AG10803 (cell line): ENCODE data around the gene PGP.
A peak's percentile ranks its signal among the peaks of the same experiment; 100 is the strongest.
"Not testable (repeated sequence)": the region's sequence is repeated elsewhere in the genome, so short reads cannot be mapped to it uniquely, and the experiment has no call there.

Source experiments
- DNase-seq: peaks from one replicate; pipeline ENCODE4 v3.0.0; 2010; ENCODE audit warnings: low read depth
- H3K4me3 ChIP-seq: 2 replicates; pipeline ENCODE4 v1.5.1; 2011; ENCODE audit warnings: mild to moderate bottlenecking, low read length, control low read depth
- TF ChIP-seq, protein P1 (sequence below): conservative IDR thresholded peaks from 2 replicates; pipeline ENCODE4 v1.5.1; 2011; ENCODE audit warnings: mild to moderate bottlenecking, low read length, control low read depth, inconsistent platforms

Gene PGP, protein sequence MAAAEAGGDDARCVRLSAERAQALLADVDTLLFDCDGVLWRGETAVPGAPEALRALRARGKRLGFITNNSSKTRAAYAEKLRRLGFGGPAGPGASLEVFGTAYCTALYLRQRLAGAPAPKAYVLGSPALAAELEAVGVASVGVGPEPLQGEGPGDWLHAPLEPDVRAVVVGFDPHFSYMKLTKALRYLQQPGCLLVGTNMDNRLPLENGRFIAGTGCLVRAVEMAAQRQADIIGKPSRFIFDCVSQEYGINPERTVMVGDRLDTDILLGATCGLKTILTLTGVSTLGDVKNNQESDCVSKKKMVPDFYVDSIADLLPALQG

DNA sequence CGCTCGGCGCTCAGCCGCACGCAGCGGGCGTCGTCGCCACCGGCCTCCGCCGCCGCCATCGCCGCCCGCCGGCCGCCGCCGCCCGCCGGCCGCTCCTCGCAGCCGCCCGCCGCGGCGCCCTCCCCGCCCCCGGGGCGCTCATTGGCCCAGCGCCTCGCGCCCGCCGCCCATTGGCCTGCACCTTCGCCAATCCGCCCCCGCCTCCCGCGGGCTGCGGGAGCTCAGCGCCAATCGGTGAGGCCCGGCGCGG is at the start of gene PGP:
Gene PGP, minus strand, starts transcription at position 122 of the 250 bp plus-strand sequence. Its CDS starts 63 bp downstream, at position 59.
- H3K4me3 ChIP-seq: peak within 1 kb of the TSS; percentile 88
- DNase-seq: no peak
- TF ChIP-seq, protein P1, sequence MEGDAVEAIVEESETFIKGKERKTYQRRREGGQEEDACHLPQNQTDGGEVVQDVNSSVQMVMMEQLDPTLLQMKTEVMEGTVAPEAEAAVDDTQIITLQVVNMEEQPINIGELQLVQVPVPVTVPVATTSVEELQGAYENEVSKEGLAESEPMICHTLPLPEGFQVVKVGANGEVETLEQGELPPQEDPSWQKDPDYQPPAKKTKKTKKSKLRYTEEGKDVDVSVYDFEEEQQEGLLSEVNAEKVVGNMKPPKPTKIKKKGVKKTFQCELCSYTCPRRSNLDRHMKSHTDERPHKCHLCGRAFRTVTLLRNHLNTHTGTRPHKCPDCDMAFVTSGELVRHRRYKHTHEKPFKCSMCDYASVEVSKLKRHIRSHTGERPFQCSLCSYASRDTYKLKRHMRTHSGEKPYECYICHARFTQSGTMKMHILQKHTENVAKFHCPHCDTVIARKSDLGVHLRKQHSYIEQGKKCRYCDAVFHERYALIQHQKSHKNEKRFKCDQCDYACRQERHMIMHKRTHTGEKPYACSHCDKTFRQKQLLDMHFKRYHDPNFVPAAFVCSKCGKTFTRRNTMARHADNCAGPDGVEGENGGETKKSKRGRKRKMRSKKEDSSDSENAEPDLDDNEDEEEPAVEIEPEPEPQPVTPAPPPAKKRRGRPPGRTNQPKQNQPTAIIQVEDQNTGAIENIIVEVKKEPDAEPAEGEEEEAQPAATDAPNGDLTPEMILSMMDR: no peak

DNA sequence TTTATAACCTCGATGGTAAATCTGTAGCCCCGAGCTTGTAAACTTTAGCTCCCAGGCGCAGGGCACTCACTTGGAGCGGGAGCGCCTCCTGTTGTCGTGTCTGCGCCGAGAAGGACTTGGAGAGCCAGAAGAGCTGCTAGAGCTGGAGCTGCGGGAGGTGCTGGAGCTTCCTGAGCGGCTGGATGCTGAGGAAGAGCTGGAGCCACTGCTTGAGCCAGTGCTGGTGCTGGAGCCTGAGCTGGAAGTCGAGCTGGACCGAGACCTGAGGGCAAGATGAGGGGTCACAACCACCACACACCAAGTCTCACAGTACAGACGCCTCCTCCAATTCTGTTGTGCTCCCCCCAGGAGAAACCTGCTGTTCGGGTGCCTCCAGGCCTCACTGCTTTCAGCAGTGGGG is 48.4 kb upstream of the PGP start:
- not testable (repeated sequence) for H3K4me3 ChIP-seq, DNase-seq

DNA sequence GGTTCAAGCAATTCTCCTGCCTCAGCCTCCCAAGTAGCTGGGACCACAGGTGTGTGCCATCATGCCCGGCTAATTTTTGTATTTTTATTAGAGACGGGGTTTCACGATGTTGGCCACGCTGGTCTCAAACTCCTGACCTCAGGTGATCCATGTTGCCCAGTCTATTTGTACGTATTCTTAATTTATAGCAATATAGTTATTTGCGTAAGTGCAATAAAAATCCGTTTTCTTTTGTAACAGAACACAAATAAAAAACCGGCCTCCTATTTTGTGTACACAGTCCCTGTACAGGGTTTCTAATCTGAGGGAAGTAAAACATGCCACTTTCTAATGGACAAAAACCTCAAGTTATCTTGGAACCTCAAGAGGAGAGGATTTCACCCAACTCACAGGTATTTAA is 45.6 kb upstream of the PGP start:
- TF ChIP-seq, protein P1: no peak
- no peak for DNase-seq

DNA sequence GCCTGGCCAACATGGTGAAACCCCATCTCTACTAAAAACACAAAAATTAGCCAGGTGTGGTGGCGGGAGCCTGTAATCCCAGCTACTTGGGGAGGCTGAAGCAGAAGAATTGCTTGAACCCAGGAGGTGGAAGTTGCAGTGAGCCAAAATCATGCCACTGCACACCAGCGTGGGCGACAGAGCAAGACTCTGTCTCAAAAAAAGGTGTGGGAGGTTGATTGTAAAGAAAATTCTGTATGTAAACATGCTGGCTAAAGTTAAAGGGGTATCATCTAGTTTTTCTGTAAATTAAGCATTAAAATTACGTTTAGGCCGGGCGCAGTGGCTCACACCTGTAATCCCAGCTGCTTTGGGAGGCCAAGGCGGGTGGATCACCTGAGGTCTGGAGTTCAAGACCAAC is 43.9 kb upstream of the PGP start:
- DNase-seq, H3K4me3 ChIP-seq: not testable (repeated sequence)

More for the DNA sequence above, 45.6 kb upstream of the PGP start:
- no peak overlapping the region for H3K4me3 ChIP-seq

DNA sequence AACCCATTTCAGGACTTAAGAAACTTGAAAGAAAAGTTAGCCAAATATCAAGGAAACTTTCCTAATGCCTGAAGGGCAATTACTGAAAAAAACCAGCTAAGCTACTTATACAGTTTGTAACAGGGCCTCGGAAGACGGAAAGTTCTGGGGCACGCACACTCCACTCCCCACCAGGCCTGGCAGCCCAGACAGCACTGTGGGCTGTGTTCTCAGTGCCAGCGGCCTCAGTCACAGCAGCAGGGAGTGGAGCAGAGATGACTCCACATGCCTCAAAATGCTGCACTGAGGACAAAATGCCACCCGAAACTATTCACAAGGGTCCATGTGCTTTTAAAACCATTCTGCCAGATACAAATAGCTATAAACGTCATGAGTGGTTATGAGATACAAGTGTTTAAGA is 43.1 kb upstream of the PGP start:
- TF ChIP-seq, protein P1: no peak
- DNase-seq: no peak
- H3K4me3 ChIP-seq: no peak overlapping the region

DNA sequence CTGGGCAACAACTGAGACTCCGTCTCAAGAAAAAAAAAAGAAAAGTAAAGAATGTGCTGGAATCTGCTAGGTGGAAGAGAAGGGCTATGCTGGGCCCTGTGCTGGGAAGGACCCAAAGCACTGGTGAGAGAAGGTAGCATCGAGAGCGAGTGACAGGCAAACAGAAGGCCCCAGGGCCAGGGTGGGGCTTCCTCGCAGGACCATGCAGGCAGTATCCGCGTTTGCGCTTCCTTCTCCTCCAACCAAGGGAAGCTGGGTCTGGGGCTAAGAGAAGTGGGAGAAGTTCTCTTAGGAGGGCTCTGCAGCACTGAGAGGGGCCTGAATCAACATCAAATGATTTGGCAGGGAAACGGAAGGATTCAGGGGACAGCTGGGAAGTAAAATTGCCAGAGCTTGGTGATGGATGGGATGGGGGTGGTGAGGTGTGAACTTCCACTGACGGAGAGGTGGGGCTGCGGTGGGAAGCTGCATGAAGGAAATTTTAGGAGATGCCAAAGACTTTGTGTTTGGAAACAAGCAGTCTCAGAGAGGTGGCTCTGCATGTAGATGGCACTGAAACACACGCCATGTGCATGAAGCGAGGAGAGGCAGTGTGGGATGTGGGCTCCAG is 42.0 kb upstream of the PGP start:
- TF ChIP-seq, protein P1: no peak
- H3K4me3 ChIP-seq: no peak overlapping the region
- DNase-seq: no peak

DNA sequence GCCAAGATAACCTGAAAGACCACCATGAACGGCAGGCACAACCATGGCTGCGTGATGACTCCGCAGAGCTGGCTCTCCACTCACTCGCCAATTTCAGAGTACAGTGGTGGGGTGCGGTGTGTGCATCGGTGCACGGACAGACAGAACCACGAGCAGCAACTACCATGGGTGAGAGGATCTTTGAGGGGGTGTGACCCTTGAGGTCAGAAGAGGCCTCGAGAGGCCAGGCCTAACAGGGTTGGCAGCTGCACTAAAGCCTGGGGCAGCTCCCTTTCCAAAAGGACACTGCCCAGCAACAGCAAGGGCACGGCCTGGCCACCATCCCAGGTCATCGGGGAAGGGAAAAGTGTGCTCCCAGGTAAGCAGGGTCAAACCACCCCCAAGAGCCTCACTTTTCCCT is 38.7 kb upstream of the PGP start:
- H3K4me3 ChIP-seq: no peak overlapping the region
- TF ChIP-seq, protein P1: no peak
- no peak for DNase-seq

DNA sequence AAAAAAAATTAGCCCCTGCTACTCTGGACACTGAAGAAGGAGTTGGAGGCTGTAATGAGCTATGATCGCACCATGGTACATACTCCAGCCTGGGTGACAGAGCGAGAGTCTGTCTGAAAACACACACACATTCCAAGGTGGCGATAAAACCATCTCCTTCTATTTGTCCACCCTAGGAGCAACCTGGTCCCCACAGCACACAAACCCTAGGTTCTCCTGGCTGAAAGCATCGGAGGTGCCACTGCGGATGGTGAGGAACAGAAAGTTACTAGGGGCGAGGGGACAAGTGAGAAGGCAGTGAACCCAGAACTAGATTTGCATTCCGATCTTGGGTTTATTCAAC is 38.1 kb upstream of the PGP start:
- TF ChIP-seq, protein P1: no peak
- no peak for DNase-seq
- H3K4me3 ChIP-seq: no peak overlapping the region
